ENCODE measurements around the gene ECE1.

The ECE1 gene

DNA sequence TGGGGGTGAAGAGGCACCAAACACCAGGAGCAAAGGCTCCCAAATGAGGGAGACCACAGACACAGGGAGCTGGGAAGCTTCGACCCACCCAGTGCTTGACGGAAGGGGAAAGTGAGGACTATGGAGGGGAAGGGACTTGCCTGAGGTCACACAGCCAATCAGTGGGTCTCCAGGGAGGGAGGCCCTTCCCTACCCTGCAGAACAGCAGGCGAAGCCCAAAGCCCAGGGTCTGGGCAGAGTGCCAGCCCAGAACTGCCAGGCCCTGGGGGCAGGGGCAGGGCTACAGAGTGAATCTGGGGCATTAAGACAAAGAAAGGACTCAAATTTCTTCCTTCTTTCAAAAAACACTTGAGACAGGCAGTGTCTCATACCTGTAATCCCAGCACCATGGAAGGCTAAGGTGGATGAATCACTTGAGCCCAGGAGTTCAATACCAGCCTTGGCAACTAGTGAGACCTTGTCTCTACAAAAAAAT lies 45.5 kb upstream of the ECE1 start:
- Histone ChIP-seq H3K79me2 (ENCODE audit: insufficient read depth, low read length) (peaks cover 11% of the 10 kb centered on the region; the same call in 1 of the 2 replicates), H3K9ac (ENCODE audit: low read depth, low read length, poor library complexity, severe bottlenecking) (peak overlapping the region; percentile 58), H3K4me2 (ENCODE audit: low read depth, low read length, poor library complexity, severe bottlenecking) (peak overlapping the region; percentile 81), H4K20me1 (ENCODE audit: insufficient read depth, low read length, poor library complexity, severe bottlenecking) (no peaks in the 10 kb centered on the region), H3F3A (ENCODE audit: low read depth) (peaks cover 3% of the 10 kb centered on the region), H2AFZ (ENCODE audit: low read length) (no peak overlapping the region), H3K4me3 (ENCODE audit: low read length, poor library complexity, severe bottlenecking) (peak overlapping the region; percentile 69), H3K4me1 (ENCODE audit: insufficient read depth, low read length, poor library complexity, severe bottlenecking) (peaks cover 56% of the 10 kb centered on the region), H3K36me3 (ENCODE audit: insufficient read depth, low read length) (no peaks in the 10 kb centered on the region), H3K9me2 (replicated peaks; ENCODE audit: low read depth, low read length) (no peaks in the 10 kb centered on the region), H3K9me3 (ENCODE audit: insufficient read depth, low read depth, low read length) (no peaks in the 10 kb centered on the region), H3K27me3 (ENCODE audit: insufficient read depth, low read length, poor library complexity, severe bottlenecking) (no peaks in the 10 kb centered on the region)
- no peak for TF ChIP-seq EZH2phosphoT487 (IDR thresholded peaks at IDR 0.05; ENCODE audit: borderline replicate concordance)
- TF ChIP-seq CTCF (conservative IDR thresholded peaks at IDR 0.05; ENCODE audit: low read length) = no peak

- Histone ChIP-seq H3K79me2 (ENCODE audit: insufficient read depth, low read length) (peaks cover 11% of the 10 kb centered on the region; the same call in 1 of the 2 replicates), H3K4me3 (ENCODE audit: low read length, poor library complexity, severe bottlenecking) (peak overlapping the region; percentile 69), H3K9me2 (replicated peaks; ENCODE audit: low read depth, low read length) (no peaks in the 10 kb centered on the region), H3K36me3 (ENCODE audit: insufficient read depth, low read length) (no peaks in the 10 kb centered on the region), H3F3A (ENCODE audit: low read depth) (peaks cover 3% of the 10 kb centered on the region), H3K9me3 (ENCODE audit: insufficient read depth, low read depth, low read length) (no peaks in the 10 kb centered on the region), H3K9ac (ENCODE audit: low read depth, low read length, poor library complexity, severe bottlenecking) (peak overlapping the region; percentile 58), H3K4me1 (ENCODE audit: insufficient read depth, low read length, poor library complexity, severe bottlenecking) (peaks cover 59% of the 10 kb centered on the region), H4K20me1 (ENCODE audit: insufficient read depth, low read length, poor library complexity, severe bottlenecking) (no peaks in the 10 kb centered on the region), H3K4me2 (ENCODE audit: low read depth, low read length, poor library complexity, severe bottlenecking) (peak overlapping the region; percentile 81), H2AFZ (ENCODE audit: low read length) (no peak overlapping the region), H3K27me3 (ENCODE audit: insufficient read depth, low read length, poor library complexity, severe bottlenecking) (no peaks in the 10 kb centered on the region)
- no peak for TF ChIP-seq CTCF (conservative IDR thresholded peaks at IDR 0.05; ENCODE audit: low read length)
- no peak for TF ChIP-seq EZH2phosphoT487 (IDR thresholded peaks at IDR 0.05; ENCODE audit: borderline replicate concordance)
Observed at GRCh38 chr1:21335088-21335691, 44.9 kb upstream of the ECE1 start.

DNA sequence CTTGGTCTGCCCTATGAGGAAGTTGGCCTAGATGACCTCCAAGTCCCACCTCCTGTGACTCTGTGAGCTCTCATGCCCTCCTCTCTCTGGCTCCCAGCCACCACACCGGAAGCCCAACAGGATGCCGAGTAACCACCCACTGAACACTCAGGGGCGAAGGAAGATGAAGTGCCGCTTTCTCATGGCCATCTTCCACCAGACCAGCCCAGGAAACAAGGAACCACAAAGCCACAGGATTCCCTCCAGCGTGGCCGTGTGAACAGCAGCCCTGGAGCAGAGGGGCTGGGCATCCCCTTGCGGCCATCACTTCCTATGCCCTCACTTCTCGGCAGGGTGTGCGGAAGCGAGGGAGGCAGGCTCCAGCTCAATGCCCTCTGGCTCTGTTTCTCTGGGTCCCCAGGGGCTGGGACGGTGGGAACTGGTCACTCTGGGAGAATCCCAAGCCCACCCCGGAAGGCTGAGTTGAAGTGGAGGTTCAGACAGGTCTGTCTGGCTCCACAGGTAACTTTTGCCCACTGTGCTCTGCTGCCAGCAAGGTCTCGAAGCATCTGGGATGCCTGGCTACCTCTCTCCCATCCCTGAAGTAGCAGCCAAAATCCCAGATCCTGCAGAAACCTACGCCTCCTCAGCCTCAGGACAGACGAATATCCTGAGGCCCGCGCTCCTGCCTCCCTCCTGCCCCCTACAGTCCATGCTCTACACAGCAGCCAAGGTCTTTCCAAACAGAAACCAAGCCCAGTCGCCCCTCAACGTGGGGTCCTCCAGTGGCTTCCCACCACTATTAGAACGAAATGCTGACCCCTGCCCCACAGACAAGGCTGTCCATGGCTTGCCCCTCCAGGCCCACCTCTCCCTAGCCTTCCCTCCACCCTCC lies 44.2 kb upstream of the ECE1 start:
- Histone ChIP-seq H3K4me3 (ENCODE audit: low read length, poor library complexity, severe bottlenecking) (peak overlapping the region; percentile 69), H3K79me2 (ENCODE audit: insufficient read depth, low read length) (peaks cover 11% of the 10 kb centered on the region; the same call in 1 of the 2 replicates), H3K9me3 (ENCODE audit: insufficient read depth, low read depth, low read length) (no peaks in the 10 kb centered on the region), H3K9ac (ENCODE audit: low read depth, low read length, poor library complexity, severe bottlenecking) (peak overlapping the region; percentile 58), H3K4me1 (ENCODE audit: insufficient read depth, low read length, poor library complexity, severe bottlenecking) (peaks cover 60% of the 10 kb centered on the region), H3K4me2 (ENCODE audit: low read depth, low read length, poor library complexity, severe bottlenecking) (peak overlapping the region; percentile 81), H3K36me3 (ENCODE audit: insufficient read depth, low read length) (no peaks in the 10 kb centered on the region), H3K27me3 (ENCODE audit: insufficient read depth, low read length, poor library complexity, severe bottlenecking) (no peaks in the 10 kb centered on the region), H4K20me1 (ENCODE audit: insufficient read depth, low read length, poor library complexity, severe bottlenecking) (no peaks in the 10 kb centered on the region), H3F3A (ENCODE audit: low read depth) (peaks cover 3% of the 10 kb centered on the region), H2AFZ (ENCODE audit: low read length) (no peak overlapping the region), H3K9me2 (replicated peaks; ENCODE audit: low read depth, low read length) (no peaks in the 10 kb centered on the region)
- TF ChIP-seq EZH2phosphoT487 (IDR thresholded peaks at IDR 0.05; ENCODE audit: borderline replicate concordance) (no peak), CTCF (conservative IDR thresholded peaks at IDR 0.05; ENCODE audit: low read length) (peak; percentile 72)
